Measurements from ENCODE around the gene DYNC2I2.
"Not testable (repeated sequence)": the region's sequence is repeated elsewhere in the genome, so short reads cannot be mapped to it uniquely, and the experiment has no call there.

DYNC2I2 gene

DNA sequence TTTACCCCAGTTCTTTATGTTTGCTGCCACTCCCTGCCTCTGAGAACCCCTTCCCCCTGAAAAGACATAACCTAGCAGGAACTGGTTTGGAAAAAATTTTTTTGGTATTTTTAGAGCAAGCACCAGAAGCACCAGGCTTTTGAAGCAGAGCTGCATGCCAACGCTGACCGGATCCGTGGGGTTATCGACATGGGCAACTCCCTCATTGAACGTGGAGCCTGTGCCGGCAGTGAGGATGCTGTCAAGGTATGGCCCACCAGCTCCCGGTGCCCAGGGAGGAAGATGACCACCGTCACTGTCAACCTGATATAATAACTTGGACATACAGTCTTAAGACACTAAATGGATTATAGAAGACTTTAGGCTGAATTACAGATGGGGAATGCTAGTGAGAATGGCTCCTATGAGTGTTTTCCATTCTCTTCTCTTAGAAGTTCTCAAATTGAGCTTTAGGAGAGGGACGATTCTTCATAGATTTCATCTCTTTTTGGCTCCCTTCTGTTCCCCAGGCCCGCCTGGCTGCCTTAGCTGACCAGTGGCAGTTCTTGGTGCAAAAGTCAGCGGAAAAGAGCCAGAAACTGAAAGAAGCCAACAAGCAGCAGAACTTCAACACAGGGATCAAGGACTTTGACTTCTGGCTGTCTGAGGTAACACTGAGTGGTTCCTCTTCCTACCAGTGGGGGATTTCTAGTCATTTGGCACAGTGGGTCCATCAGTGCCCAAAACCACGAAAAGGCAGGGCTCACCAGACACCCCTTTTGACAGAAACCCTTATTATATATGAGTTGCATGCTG is 44.9 kb downstream of the DYNC2I2 start:
- DNase-seq, result no peak

GRCh38 chr9:128610897-128611296 is 45.8 kb downstream of the DYNC2I2 start:
- no peak for DNase-seq

DNA sequence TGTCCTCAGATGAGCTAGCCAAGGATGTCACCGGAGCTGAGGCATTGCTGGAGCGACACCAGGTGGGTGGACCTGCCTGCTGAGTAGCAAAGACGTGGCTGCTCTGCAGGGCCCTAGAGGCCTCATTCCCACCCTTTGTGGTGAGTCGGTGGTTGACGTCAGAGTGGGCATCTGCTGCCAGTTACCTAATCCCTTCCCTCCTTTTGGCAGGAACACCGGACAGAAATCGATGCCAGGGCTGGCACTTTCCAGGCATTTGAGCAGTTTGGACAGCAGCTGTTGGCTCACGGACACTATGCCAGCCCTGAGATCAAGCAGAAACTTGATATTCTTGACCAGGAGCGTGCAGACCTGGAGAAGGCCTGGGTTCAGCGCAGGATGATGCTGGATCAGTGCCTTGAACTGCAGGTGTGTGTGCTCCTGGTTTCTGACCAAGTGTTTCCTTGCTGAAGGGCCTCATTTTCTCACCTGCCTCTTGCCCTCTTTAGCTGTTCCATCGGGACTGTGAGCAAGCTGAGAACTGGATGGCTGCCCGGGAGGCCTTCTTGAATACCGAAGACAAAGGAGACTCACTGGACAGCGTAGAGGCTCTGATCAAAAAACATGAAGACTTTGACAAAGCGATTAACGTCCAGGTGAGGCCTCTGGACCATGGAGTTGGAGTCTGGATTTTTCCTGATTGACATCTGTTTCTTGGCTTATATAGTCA is 48.9 kb downstream of the DYNC2I2 start:
- DNase-seq, result no peak

GRCh38 chr9:128603697-128604096 is 53.0 kb downstream of the DYNC2I2 start:
- no peak for DNase-seq

DNA sequence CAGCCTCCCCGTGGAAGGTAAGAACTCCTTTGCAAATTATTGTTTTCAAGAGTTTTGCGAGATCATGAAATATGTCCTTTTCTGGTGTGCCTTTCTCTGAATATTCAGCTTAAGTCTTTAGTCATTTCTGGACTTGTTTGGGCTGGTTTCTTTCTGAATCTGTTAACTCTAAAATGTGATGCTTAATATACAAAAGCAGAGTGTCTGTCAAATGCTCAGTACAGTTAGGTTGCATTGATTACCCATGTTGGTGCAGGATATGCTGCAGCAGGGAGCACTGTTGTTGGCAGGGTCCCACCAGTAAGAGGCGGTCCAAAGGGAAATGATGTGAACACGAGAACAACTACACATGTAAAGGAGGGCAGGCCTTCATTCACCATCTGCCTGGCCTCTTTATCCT is 56.5 kb downstream of the DYNC2I2 start:
- no peak for DNase-seq

DNA sequence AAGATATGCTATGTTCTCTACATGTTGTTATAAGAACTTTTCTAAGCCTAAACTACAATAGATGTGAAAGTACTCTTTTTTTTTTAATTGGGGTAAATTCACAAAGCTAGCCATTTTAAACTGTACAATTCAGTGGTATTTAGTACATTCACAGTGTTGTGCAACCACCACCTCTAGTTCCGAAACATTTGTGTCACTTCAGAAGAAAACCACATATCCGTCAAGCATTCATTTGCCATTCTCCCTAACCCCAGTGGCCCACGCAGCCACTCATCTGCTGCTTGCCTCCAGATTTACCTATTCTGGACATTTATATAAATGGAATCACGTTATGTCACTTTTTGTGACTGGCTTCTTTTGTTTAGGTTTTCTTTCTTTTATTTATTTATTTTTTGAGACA is 61.2 kb downstream of the DYNC2I2 start:
- DNase-seq, result no peak

- DNase-seq, result no peak
Observed at GRCh38 chr9:128593856-128594255, 62.8 kb downstream of the DYNC2I2 start.

GRCh38 chr9:128593039-128593438 is 63.6 kb downstream of the DYNC2I2 start:
- DNase-seq, result no peak

- no peak for DNase-seq
Observed at GRCh38 chr9:128588581-128589233, 67.9 kb downstream of the DYNC2I2 start.

GRCh38 chr9:128587453-128587852 is 69.2 kb downstream of the DYNC2I2 start:
- peak; percentile 37 for DNase-seq

GRCh38 chr9:128586934-128587333 is 69.7 kb downstream of the DYNC2I2 start:
- not testable (repeated sequence) for DNase-seq

DNA sequence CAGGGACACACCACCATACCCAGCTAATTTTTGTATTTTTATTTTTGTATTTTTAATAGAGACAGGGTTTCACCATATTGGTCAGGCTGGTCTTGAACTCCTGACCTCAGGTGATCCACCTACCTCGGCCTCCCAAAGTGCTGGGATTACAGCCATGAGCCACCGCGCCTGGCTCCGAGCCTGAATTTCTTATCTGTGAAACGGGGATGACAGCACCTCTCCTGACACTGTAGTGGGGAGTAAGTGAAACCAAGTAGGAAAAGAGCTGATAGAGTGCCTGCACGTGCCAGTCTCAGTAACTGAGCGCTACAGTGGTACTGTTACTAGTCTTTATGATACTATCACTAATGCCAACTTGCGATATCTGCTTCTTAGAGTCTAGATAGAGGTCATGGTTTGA is 71.5 kb downstream of the DYNC2I2 start:
- not testable (repeated sequence) for DNase-seq
